H54 (cell line): ENCODE results near the gene ZNF57.
"Not testable (repeated sequence)": the region's sequence is repeated elsewhere in the genome, so short reads cannot be mapped to it uniquely, and the experiment has no call there.

Experiments used
- DNase-seq: peaks from one replicate; pipeline ENCODE4 v3.0.0; 2011; ENCODE audit warnings: low spot score, mixed read lengths; ENCODE audit not compliant: insufficient read length
- FAIRE-seq: peaks from 3 replicates; lab custom pipeline; 2011; peaks lifted over from hg19 to GRCh38; lab: Jason Lieb, UNC
- POLR2A ChIP-seq: IDR thresholded peaks from 2 replicates; pipeline ENCODE4 v1.6.1; 2011; ENCODE audit warnings: low read depth, mild to moderate bottlenecking, low read length

Gene ZNF57

GRCh38 chr19:2917275-2918184, 16.8 kb downstream of the ZNF57 start:
- no peak for TF ChIP-seq POLR2A
- FAIRE-seq: no peak

GRCh38 chr19:2922987-2923386, 22.3 kb downstream of the ZNF57 start:
- FAIRE-seq (no peak), DNase-seq (no peak)
- TF ChIP-seq POLR2A: no peak

More at GRCh38 chr19:2917275-2918184, 16.8 kb downstream of the ZNF57 start:
- no peak for DNase-seq

GRCh38 chr19:2923510-2923909, 22.8 kb downstream of the ZNF57 start:
- FAIRE-seq (no peak), DNase-seq (no peak)
- no peak for TF ChIP-seq POLR2A

DNA sequence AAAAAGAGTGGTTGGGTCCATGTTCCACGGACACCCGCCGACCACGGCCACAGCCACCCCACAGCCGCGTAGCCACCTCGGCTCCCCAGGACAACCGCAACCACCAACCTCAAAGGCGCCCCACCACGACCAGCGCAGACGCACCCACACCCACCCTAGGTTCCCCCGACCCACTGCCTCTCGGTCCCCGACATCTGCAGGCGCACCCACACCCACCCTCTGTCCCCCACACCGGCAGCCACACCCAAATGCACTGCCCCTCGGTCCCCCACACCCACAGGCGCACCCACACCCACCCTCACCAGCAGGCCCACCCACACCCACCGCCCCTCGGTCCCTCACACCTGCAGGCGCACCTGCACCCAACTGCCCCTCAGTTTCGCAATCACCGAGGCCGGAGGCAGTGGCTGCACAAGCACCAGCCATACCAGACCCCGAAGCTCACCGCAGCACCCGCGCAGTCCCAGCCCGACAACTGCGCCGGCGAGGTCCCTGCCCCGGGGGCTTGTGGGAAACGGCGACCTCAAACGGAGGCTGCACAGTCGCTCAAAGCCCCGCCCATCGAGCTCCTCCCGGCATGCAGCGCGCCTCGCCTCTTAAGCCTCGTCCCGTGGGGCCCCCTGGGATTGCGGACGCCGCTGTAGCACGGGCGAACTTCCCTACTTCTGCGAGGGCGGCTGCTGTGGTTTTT, 25.8 kb downstream of the ZNF57 start:
- TF ChIP-seq POLR2A: no peak
- DNase-seq (no peak), FAIRE-seq (no peak)

DNA sequence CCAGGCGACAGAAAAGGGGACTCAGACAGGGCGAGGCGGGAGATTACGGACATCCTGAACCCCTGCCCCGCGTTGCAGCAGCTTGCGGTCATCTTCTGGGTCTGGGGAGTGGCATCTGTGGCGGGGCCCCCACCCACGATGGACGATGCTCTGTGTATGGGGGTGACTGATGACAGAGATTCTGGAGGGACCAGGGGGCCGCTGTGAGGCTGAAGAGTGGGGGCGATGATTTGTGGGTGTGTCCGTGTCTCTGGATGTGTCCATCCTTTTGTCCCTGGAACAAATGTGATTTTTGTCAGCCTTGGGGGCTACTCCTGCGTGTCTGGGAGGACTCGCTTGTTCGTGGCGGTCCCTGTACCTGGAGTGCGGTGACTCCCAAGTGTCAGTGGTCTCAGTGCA, 26.3 kb downstream of the ZNF57 start:
- TF ChIP-seq POLR2A: no peak
- no peak for FAIRE-seq
- no peak for DNase-seq

GRCh38 chr19:2933490-2933910, 32.8 kb downstream of the ZNF57 start:
- no peak for FAIRE-seq

DNA sequence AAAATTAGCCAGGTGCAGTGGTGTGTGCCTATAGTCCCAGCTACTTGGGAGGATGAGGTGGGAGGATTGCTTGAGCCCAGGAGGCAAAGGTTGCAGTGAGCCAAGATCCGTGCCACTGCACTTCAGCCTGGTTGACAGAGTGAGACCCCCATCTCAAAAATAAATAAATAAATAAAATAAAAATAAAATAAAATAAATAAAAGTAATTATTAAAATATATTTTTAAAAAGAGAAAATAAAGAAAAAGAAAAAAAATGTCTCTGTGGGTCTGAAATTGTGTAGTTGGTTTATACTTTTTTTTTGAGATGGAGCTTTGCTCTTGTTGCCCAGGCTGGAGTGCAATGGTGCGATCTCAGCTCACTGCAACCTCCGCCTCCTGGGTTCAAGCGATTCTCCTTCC, 35.1 kb downstream of the ZNF57 start:
- DNase-seq, FAIRE-seq: not testable (repeated sequence)

More at GRCh38 chr19:2933490-2933910, 32.8 kb downstream of the ZNF57 start:
- no peak for DNase-seq
- no peak for TF ChIP-seq POLR2A

DNA sequence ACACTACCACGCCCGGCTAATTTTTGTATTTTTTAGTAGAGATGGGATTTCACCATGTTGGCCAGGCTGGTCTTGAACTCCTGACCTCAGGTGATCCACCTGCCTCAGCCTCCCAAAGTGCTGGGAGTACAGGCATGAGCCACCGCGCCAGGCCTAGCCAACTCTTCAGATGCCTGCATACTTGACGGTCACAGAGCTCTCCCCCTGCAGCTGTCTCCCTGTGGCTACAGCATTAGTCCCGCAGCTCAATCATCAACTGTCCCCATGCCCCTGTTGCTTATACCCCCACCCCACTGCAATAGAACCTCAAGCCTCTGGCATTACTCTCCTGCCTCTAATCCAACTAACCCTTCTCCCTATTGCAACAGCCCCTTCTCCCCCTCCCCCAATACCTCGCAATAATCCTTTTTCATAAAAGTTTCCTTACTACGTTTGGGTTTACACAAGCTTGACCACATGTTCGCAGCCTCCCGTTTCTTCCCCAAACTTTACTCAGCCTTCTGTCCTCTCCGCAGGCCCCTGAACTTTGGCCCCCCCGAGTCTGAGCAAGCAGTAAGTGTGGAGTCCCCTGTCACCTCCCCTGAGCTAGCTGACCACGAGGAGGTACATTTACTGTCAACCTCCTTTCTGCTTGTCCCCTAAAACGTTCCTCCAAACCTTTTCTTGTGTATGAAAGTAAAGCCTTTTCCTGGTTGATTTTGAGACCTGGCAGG, 42.4 kb downstream of the ZNF57 start:
- no peak for FAIRE-seq
- TF ChIP-seq POLR2A: no peak
- no peak for DNase-seq

DNA sequence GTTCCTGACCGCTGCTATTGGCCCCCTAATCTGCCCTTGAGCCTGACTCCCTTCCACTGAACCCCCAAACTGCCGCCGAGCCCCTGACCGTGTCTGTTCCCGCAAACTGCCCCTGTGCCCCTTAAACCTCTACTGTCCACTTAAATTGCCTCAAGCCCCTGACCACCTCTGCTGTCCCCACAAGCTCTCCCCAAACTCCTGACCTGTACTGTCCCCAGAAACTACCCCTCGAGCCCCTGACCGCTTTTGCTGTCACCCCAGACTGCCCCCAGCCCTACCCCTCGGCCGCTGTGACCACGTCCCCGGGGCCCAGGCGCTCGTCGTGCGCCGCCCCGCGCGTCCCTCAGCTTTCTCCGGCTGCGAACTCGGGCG, 43.7 kb downstream of the ZNF57 start:
- DNase-seq: no peak
- no peak for TF ChIP-seq POLR2A

DNA sequence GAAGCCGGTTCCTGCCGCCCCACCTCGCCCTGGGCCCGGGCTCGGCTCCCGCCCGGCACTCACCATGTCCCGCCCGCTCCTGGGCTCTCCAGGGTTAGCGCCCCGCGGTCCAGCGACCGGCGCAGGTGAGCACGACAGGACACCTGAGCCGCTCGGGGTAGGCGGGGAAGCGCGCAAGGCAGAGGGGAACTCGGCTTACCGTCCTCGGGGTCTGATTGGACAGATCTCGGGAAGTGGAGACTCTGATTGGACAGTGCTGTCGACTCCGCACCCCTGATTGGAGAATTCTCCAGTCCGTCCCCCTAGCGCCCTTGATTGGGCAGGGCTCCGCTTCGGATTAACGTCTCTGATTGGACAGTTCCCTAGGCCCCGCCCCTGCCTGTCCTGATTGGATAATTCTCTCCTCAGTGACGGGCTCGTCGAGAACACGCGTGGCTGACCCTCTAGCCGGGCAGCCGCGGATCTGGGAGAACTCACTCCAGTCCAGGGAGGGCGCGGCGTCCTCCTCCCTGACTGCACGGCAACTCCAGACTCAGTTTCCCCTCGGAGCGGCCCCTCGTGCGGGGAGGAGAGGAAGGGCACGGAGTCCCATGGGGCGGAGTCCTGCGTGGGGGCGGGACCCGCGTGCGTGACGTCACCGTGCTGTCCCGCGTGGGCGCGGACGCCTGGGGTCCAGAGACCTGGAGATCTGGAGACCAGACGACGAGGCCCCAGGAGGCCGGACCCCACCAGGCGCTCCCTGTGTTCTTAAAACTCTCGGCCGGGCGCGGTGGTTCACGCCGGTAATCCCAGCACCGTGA, 44.2 kb downstream of the ZNF57 start, which contains the start of gene ZNF77:
ZNF77 (minus strand) TSS at position 197 of the 800 bp plus-strand sequence; CDS start at position 66, 131 bp downstream.
- peak; percentile 100 for DNase-seq
- FAIRE-seq: peak; percentile 97
- TF ChIP-seq POLR2A: peak; percentile 70

More for the DNA sequence above, 43.7 kb downstream of the ZNF57 start:
- no peak for FAIRE-seq

DNA sequence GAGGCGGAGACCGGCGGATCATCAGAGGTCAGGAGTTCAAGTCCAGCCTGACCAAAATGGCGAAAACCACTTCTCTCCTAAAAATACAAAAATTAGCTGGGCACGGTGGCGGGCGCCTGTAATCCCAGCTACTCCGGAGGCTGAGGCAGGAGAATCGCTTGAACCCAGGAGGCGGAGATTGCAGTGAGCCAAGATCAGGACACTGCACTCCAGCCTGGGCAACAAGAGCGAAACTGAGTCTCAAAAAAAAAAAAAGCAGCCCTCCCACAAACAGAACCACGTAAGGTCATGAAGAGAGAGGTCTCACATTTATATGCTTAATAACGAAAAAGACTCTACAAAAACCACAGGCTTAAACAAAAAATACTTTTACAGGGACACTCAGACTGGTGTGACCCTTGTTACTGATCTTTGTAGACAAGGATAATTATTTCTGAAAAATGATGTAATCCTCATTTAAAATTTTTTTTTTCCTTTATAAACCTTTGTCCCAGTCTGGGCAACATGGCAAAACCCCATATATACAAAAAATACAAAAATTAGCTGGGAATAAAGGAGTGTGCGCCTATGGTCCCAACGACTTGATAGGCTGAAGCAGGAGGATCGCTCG, 45.0 kb downstream of the ZNF57 start:
- TF ChIP-seq POLR2A: no peak
- no peak for DNase-seq
- no peak for FAIRE-seq

DNA sequence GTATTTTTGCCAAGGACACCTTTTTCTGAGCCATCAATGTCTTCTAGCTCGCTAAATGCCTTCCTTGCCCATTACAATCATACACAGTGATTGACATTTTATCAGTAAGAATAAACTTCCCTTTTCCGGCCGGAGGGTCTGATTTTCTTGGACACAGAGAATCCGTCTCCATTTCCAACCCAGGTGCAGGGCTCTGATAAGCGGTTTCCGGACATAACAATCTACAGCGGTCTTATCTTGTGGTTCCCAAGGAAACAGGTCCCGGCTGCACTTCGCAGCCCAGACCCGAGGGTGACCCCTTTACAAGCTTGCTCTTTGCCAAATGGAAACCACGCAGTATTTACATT, 49.2 kb downstream of the ZNF57 start:
- DNase-seq: peak; percentile 45
- TF ChIP-seq POLR2A: no peak
- no peak for FAIRE-seq

DNA sequence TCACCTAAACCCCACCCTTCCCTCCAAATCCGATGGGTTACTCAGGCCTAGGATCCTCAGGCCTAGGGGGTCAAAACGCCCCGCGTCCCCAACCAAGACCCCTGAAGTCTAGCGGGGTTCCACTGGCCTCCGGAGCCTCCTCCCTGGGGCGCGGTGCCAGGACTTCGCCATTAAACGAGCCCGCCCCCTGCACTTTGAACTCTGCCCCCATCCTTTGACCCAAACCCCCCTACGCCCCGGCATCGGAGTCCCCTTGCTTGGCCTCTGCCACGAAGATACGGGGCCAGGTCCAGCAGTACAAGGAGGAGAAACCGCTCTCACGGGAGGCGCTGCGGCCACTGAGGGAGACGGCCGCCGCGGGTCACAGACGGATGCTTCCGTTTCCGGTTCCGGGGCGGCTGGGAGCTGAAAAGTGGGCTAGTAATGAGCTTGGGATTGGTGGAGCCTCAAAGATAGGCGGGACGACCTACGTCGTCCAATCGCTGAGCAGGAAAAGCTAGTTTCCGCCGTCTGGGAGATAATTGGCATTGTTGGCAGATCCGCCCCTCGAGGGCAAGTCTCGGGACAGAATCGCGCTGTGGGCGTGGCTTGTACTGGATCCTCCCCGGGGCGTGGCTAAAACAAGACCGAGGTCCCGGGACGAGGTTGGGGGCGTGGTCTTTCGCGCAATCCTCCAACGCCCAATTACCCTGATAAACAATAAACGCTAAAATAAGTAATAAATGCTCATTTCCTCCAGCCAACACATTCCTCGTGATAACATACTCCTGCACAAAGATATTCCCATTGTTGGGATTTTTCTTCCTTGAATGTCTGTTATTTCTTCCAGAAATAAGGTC, 49.8 kb downstream of the ZNF57 start:
- TF ChIP-seq POLR2A: peak; percentile 95
- DNase-seq (peak; percentile 100), FAIRE-seq (peak; percentile 98)
